Fibroblast of the conjunctiva (primary cell): ENCODE results near the gene FOXK1.
A peak's percentile ranks its signal among the peaks of the same experiment; 100 is the strongest.

ENCODE experiments used
- DNase-seq: peaks from one replicate; pipeline ENCODE4 v3.0.0-alpha.2; 2010; ENCODE audit warnings: low read depth

The FOXK1 gene

GRCh38 chr7:4745265-4745919 is 63.3 kb downstream of the FOXK1 start:
- DNase-seq: no peak

GRCh38 chr7:4745971-4746919 is 64.2 kb downstream of the FOXK1 start:
- DNase-seq: peak; percentile 50

- DNase-seq: no peak
These were observed 64.9 kb downstream of the FOXK1 start for GRCh38 chr7:4747013-4747412.

GRCh38 chr7:4747746-4748145 is 65.7 kb downstream of the FOXK1 start:
- DNase-seq: no peak

- no peak for DNase-seq
These were observed 66.2 kb downstream of the FOXK1 start for GRCh38 chr7:4748231-4748681.

- DNase-seq: no peak
These were observed 67.3 kb downstream of the FOXK1 start for GRCh38 chr7:4749363-4749762.

- DNase-seq: no peak
These were observed 67.7 kb downstream of the FOXK1 start for GRCh38 chr7:4749798-4750197.

GRCh38 chr7:4751398-4751947 is 69.4 kb downstream of the FOXK1 start:
- DNase-seq: no peak

- no peak for DNase-seq
These were observed 71.7 kb downstream of the FOXK1 start for GRCh38 chr7:4753598-4754432.

- DNase-seq: no peak
These were observed 72.4 kb downstream of the FOXK1 start for GRCh38 chr7:4754433-4755010.

- no peak for DNase-seq
These were observed 73.0 kb downstream of the FOXK1 start for GRCh38 chr7:4755045-4755444.

- no peak for DNase-seq
These were observed 76.0 kb downstream of the FOXK1 start for GRCh38 chr7:4758111-4758510.

GRCh38 chr7:4758791-4759190 is 76.7 kb downstream of the FOXK1 start:
- no peak for DNase-seq

GRCh38 chr7:4759211-4759610 is 77.1 kb downstream of the FOXK1 start:
- DNase-seq: no peak

- no peak for DNase-seq
These were observed 78.9 kb downstream of the FOXK1 start for GRCh38 chr7:4760952-4761351.

- no peak for DNase-seq
These were observed 80.3 kb downstream of the FOXK1 start for GRCh38 chr7:4762121-4763055.

GRCh38 chr7:4763091-4763793 is 81.1 kb downstream of the FOXK1 start:
- DNase-seq: no peak

GRCh38 chr7:4763794-4764185 is 81.7 kb downstream of the FOXK1 start:
- DNase-seq: no peak

GRCh38 chr7:4764402-4765007 is 82.4 kb downstream of the FOXK1 start:
- no peak for DNase-seq
